HG03442 (cell line): ENCODE data around the gene AK3.

Experiments used
- ATAC-seq: cut with Tn5 transposase; IDR thresholded peaks from one replicate; pipeline ENCODE4 v1.9.1; 2021; ENCODE audit warnings: mild to moderate bottlenecking, moderate library complexity; ENCODE audit not compliant: unreplicated experiment

The AK3 gene

GRCh38 chr9:4709380-4709779 is 31.6 kb downstream of the AK3 start:
- ATAC-seq, result no peak

GRCh38 chr9:4706971-4707622 is 33.9 kb downstream of the AK3 start:
- ATAC-seq, result no peak

- no peak for ATAC-seq
Measured at GRCh38 chr9:4706021-4706420, 35.0 kb downstream of the AK3 start.

- no peak for ATAC-seq
Measured at GRCh38 chr9:4704129-4704528, 36.9 kb downstream of the AK3 start.

GRCh38 chr9:4701526-4701925 is 39.5 kb downstream of the AK3 start:
- ATAC-seq, result no peak

GRCh38 chr9:4700932-4701331 is 40.1 kb downstream of the AK3 start:
- no peak for ATAC-seq

GRCh38 chr9:4700091-4700490 is 40.9 kb downstream of the AK3 start:
- no peak for ATAC-seq

GRCh38 chr9:4691795-4692194 is 49.2 kb downstream of the AK3 start:
- no peak for ATAC-seq

GRCh38 chr9:4690144-4690543 is 50.9 kb downstream of the AK3 start:
- peak; percentile 37 for ATAC-seq

- peak; percentile 73 for ATAC-seq
Measured at GRCh38 chr9:4689687-4690104, 51.3 kb downstream of the AK3 start.

- ATAC-seq, result no peak
Measured at GRCh38 chr9:4689021-4689420, 52.0 kb downstream of the AK3 start.

- no peak for ATAC-seq
Measured at GRCh38 chr9:4686584-4686983, 54.4 kb downstream of the AK3 start.

- no peak for ATAC-seq
Measured at GRCh38 chr9:4686112-4686511, 54.9 kb downstream of the AK3 start.

GRCh38 chr9:4684820-4685219 is 56.2 kb downstream of the AK3 start:
- no peak for ATAC-seq

- ATAC-seq, result no peak
Measured at GRCh38 chr9:4680750-4681149, 60.3 kb downstream of the AK3 start.

- no peak for ATAC-seq
Measured at GRCh38 chr9:4680173-4680525, 60.9 kb downstream of the AK3 start.

- ATAC-seq, result peak; percentile 95
Measured at GRCh38 chr9:4679268-4680172, 61.5 kb downstream of the AK3 start, which contains the start of gene CDC37L1. Gene CDC37L1, plus strand, starts transcription at chr9:4679569. Its CDS starts 199 bp downstream, at chr9:4679768.

- ATAC-seq, result no peak
Measured at GRCh38 chr9:4678679-4679267, 62.2 kb downstream of the AK3 start.

- ATAC-seq, result no peak
Measured at GRCh38 chr9:4677392-4677791, 63.6 kb downstream of the AK3 start.

- no peak for ATAC-seq
Measured at GRCh38 chr9:4674783-4675182, 66.2 kb downstream of the AK3 start.

- ATAC-seq, result no peak
Measured at GRCh38 chr9:4671737-4672136, 69.3 kb downstream of the AK3 start.

GRCh38 chr9:4670591-4670990 is 70.4 kb downstream of the AK3 start:
- ATAC-seq, result no peak
